ENCODE results near the gene DHH.

DHH gene

DNA sequence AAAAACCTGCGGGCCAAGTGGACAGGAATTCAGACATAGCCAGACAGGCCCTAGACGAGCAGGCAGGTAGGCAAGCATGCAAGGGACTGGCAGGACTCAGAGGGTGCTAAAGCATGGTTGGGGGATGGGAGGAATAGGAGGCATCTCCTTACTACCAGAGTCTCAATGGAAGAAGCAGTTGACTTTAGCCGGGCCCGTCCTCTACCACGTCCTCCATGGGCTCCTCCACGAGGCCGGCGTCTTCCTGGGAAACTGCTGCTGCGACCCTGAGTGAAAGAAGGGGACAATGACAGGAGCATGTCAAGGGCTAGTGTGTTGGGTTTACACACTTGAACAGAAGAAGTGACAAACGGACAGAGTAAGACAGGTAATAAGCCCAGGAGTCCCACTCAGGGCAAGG is 45.6 kb downstream of the DHH start:
- DNase-seq, result no peak

- no peak for DNase-seq
These were observed 48.3 kb downstream of the DHH start for GRCh38 chr12:49046129-49046895.

GRCh38 chr12:49044660-49045059 is 49.9 kb downstream of the DHH start:
- no peak for DNase-seq

DNA sequence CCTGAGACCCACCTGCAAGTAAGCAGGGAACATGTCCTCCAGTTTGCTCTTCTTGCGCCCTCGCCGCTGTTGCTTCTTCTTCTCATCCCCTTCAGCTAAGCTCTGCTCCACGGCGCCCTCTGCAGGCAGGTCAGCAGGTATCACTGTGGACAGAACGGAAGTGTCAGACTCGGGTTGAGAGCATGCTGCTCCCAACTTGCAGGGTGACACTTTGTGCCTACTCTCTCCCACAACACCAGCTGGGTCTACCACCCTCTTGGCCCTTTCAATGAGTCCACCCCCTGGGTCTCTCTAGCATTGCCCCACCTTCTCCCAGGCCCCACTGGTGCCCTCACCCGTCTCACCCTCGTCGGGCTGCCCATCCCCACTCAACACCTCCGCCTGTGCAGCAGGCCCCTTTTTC is 50.7 kb downstream of the DHH start:
- DNase-seq, result no peak

DNA sequence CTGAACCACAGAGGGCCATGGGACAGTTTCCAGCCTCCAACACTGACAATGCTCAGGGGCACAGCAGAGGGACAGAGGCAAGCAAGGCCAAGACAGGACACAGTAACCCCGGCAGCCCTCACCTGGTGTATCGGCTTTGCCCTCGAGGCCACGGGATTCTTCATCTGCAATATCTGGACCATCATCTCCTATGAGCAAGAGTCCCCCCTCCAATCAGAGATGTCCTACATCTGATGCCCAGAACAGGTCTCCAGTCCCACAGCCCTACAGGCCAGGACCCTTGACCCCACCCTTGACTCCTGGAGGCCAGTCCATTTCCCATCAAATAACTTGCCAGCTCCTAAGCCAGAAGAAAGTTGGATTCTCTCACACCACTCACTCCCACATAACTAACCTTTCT is 51.4 kb downstream of the DHH start:
- DNase-seq, result no peak

GRCh38 chr12:49041881-49042484 is 52.6 kb downstream of the DHH start:
- no peak for DNase-seq

- DNase-seq, result no peak
These were observed 53.3 kb downstream of the DHH start for GRCh38 chr12:49041036-49041880.

DNA sequence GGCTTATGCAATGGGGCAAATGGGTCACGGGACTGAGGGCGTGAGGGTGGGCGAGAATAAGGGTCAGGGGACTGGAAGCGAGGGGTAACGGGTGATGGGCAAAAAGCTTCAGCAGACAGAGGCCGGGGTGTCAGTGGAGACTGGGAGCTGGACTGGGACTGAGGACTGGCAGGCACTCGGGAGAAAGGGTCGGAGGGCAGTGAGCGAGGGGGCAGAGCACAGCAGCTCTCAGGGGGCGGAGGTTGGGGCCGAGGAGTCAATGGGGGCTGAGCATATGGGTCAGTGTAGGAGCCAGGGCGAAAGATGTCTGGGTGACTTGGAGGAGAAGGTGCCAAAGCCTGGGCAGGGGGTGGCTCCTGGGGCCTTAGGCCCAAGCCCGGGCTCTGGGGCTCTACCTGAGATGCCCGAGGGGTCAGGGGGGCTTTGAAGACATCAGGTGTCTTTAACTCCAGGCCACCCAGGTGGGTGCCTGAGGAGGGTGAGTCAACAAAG is 54.2 kb downstream of the DHH start:
- DNase-seq, result no peak

DNA sequence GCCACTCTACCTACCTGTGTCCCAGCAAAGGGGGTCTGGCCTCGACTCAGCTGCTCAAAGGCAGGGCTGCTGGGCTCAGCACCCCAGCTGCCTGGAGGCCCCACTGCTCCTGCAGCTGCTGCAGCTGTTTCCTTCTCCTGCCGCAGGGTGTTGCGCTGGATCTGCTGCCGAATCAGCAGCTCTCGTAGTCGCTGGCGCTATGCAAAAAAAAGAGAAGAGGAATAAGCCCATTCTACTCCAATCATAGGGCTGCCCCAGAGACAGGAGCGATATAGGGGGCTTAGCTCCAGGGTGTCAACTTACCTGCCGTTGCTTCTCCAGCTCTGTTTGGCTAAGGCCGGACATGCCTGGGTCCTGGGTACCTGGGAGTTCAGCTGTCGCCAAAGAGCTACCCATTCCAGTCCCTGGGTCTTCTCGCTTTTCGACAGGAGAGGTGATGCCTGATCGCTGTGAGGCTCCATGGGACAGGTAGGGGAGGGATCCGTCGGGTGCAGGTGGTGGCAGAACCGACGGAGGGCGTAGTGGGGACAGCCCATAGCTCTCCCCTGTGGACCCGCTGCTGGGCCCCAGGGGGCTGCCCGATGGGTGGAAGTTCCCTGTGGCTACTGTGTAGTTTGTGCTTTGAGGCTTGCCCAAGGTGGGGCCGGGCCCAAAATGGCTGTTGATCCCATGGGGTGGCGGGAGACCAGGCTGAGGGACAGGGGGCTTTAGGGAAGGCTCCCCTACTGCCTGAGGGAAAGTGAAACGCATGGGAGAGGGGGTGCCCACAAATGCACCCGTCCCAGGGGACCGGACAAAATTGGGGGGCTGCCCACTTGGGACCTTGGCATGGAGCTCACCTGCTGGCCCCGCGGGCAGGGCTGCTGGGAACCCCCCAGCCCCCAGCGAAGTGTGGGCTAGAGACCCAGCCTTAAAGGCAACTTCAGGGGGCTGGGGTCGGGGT is 54.9 kb downstream of the DHH start:
- DNase-seq, result no peak

DNA sequence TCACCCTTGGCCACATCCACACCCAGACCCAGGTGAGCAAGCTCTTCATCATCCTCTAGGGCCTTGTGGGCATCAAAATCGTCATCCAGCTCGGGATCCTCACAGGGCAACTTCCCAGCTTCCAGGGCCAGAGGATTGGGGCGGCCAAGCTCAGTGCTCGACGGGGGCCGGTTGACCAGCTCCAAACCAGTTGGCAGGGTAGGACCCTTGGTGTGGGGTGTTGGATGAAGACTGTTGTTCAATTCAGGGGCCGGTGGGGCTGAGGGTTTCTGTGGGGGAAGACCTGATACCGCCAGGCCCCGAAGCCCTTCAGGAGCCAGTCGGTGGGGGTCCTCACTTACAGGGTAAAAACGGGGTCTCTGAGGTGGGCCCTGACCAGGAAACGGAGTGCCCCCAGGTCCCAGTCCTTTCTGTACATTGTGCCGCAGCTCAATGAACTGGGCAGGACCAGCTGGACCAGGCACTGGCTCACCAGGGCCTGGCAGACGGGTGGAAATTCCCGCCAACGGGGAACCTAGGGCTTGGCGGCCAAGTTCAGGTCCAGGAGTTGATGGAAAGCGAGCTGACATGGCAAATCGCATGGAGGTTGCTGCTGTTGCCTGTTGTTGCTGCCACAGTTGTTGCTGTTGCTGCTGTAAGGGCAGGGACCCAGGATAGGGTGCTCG is 56.2 kb downstream of the DHH start:
- DNase-seq, result no peak

DNA sequence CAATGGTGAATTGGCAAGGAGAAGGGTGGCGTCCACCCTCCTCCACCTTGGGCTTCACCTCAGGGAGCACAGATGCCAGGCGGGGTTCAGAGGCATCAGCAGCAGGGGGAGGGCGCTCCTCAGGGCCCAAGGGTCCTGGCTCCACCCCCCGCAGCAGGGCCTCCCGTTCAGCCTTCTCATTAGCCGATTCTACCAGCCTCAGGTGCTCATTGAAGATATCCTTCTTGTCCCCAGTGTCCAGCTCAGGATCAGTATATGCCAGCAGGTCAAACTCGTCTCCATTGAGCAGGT is 56.7 kb downstream of the DHH start:
- DNase-seq, result no peak

GRCh38 chr12:49037111-49037946 is 57.3 kb downstream of the DHH start:
- DNase-seq, result no peak

Data from KG1 (cell line).